HG03060 (cell line): ENCODE data around the gene RASGEF1C.

ENCODE experiments used
- ATAC-seq: cut with Tn5 transposase; IDR thresholded peaks from one replicate; pipeline ENCODE4 v1.9.1; 2021; ENCODE audit warnings: low read depth, moderate number of reproducible peaks; ENCODE audit not compliant: unreplicated experiment

The RASGEF1C gene

GRCh38 chr5:180166176-180166575 lies 42.8 kb downstream of the RASGEF1C start:
- ATAC-seq = no peak

DNA sequence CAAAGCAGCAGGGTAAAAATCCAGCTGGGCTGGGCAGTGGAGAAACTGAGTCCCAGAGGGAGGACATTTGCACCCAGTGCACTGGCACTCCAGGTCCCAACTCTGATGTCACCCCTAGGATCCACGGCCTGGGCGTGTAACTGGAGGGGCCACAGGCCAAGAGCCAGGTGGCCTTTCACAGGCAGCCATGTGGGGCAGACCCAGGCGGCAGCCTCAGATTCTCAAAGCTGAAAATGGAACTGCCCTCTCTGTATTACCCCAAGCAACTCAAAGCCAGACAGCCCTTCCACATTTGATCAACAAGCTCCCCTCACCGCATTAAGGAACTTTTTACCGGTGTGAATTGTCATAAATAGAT lies 46.7 kb downstream of the RASGEF1C start:
- no peak for ATAC-seq

- ATAC-seq = no peak
These were observed 47.3 kb downstream of the RASGEF1C start for GRCh38 chr5:180161420-180162303.

DNA sequence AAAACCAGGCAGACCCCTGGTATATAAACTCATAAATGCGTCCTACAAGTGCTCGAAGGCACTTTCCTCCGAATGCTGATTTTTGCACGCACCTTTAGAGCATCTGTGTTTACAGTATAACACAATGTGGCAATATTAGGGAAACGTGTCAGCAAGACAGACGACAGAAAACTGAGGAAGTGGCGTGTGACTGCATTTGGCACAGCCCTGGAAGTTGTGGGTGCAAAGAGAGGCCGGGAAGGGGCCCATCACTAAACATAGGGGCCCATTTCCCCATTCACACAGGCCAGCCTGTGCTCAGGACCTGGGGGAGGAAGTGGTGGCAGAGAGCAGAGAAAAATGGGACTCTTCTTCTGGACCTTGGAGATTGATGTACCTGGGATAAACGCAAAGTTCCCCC lies 48.2 kb downstream of the RASGEF1C start:
- ATAC-seq = no peak

- no peak for ATAC-seq
These were observed 48.8 kb downstream of the RASGEF1C start for GRCh38 chr5:180160215-180160614.

DNA sequence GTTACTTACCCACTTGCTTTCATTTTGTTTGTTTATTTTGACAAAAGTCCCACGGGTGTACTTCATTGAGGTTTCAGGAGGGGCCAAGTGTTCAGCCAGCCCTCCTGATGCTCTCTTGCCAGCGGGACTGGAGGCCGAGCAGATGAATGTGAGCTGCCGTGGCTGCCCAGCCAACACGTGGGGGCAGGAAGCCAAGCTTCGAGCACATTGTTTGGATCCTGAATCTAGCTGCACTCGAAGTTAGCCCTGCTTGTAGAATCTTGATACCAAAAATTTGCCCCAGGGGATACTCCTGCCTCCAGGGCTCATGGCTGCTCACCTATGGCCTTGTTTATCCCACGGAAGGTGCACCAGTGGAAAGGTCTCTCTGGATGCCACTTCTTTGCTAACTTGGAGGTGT lies 49.3 kb downstream of the RASGEF1C start:
- no peak for ATAC-seq

- ATAC-seq = no peak
These were observed 51.1 kb downstream of the RASGEF1C start for GRCh38 chr5:180157866-180158265.

GRCh38 chr5:180156141-180156540 lies 52.9 kb downstream of the RASGEF1C start:
- ATAC-seq = no peak

DNA sequence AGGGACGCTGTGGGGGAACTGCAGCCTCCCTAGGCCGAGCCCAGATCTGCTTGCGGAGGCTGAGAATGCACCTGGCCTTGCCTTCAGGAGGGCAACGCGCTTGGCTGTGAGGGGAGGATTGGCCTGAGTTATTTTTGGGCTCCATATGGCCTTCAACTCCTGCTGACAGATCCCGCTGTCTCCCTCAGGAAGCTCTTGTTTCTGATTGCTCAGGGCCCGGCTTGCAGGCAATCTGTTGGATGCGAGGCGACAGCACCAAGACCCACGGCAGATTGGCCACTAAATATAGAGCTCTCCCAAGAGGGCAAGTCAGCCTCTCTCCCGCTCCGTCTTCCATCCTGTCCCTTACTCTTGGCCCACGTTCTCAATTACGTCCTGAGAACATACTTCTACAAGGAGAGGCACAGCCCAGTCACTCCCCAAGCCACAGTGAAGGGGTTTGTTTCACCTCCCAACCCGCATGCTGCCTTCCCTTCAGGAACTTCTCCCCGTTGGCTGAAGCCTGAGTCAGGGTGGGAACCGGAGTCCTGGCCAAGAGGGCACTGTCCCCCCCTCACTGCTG lies 53.6 kb downstream of the RASGEF1C start:
- ATAC-seq = no peak

- ATAC-seq = no peak
These were observed 54.1 kb downstream of the RASGEF1C start for GRCh38 chr5:180154821-180155364.

- no peak for ATAC-seq
These were observed 55.0 kb downstream of the RASGEF1C start for GRCh38 chr5:180153991-180154390.

- no peak for ATAC-seq
These were observed 55.9 kb downstream of the RASGEF1C start for GRCh38 chr5:180153099-180153498.

- no peak for ATAC-seq
These were observed 65.2 kb downstream of the RASGEF1C start for GRCh38 chr5:180143656-180144364.

GRCh38 chr5:180142824-180143610 lies 66.0 kb downstream of the RASGEF1C start:
- ATAC-seq = no peak

- no peak for ATAC-seq
These were observed 66.8 kb downstream of the RASGEF1C start for GRCh38 chr5:180142021-180142765.

DNA sequence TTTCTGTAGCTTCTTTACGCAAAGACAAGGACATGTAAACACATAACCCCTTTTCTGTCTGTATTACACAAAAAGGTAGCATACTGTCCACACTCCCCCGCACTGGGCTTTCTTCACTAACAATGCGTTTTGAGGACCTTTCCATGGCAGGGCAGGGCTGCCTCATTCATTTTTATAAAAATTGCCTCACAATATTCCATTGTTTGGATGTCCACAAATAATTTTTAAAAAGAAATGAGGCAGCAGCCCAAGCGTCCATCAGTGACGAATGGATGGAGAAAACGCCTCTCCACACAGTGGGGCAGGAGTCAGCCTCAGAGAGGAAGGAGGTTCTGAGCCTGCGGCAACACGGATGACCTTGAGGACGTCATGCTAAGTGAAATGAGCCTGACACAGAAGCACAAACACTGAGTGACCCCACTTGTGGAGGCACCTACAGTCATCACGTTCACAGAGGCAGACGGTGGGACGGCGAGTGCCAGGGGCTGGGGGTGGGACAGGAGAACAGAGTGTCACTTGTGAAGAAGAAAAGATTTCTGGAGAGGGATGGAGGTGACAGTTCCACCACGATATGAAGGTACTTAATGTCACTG lies 67.8 kb downstream of the RASGEF1C start:
- no peak for ATAC-seq

GRCh38 chr5:180140571-180140970 lies 68.4 kb downstream of the RASGEF1C start:
- no peak for ATAC-seq

GRCh38 chr5:180140079-180140554 lies 68.9 kb downstream of the RASGEF1C start:
- no peak for ATAC-seq

DNA sequence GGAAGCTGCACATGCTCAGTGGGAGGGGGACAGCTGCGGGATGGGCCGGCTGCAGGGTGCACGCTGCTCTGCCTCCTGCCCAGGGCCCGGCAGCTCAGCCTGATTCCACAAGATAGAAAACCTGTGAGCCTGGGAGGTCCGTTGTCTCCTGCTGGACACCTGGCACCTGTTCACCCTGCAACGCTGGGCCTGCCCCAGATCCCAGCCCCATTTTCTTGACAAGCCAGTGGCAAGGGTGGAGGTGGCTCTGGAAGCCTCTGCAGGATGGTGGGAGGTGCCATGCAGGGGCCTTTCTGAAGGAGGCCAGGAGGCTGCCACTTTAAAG lies 69.3 kb downstream of the RASGEF1C start:
- ATAC-seq = no peak
